PC-9 (cell line): ENCODE results near the gene NRGN. TPM values are rescaled to one million over a fixed set of nuclear protein-coding genes. Genes with fewer than 3 reads are reported as not detected.

ENCODE experiments used
- BruUV-seq: library from RNA; stranded (reverse); fragments of 400-500 nt; replicated peaks from 2 replicates; lab custom pipeline; 2021; lab: Mats Ljungman, UMichigan
- CTCF ChIA-PET: fragments of 300-600 bp; sonication (Branson Sonifier 250); formaldehyde crosslinking; loops from one replicate; lab custom pipeline; 2022; ENCODE audit warnings: antibody characterized with exemption; lab: Charles Lee
- POLR2A ChIA-PET: fragments of 300-600 bp; sonication (Branson Sonifier 250); formaldehyde crosslinking; loops from one replicate; lab custom pipeline; 2022; ENCODE audit warnings: antibody characterized with exemption; ENCODE audit not compliant: unreplicated experiment; lab: Charles Lee
- DNase-seq, 2 experiments: peaks; one replicate each; pipeline versions ENCODE4 v3.0.0 to v3.0.0-alpha.2; 2015 to 2022; ENCODE audit warnings: mixed read lengths in 1 of 2
- H2AFZ ChIP-seq: fragments of 200-600 bp; sonication (generic); 2 replicates; pipeline ENCODE4 v1.8.1; 2017; ENCODE audit warnings: antibody characterized with exemption
- H3F3A ChIP-seq: fragments of 200-600 bp; sonication (generic); 2 replicates; pipeline ENCODE4 v1.8.1; 2017; ENCODE audit warnings: antibody characterized with exemption, mild to moderate bottlenecking, low read depth; ENCODE audit not compliant: insufficient read depth
- H3K27ac ChIP-seq: fragments of 200-600 bp; sonication (generic); 2 replicates; pipeline ENCODE4 v1.6.1; 2016; ENCODE audit warnings: mixed run types
- H3K27me3 ChIP-seq: fragments of 200-600 bp; sonication (generic); 2 replicates; pipeline ENCODE4 v1.6.1; 2016; ENCODE audit warnings: low read depth, mixed run types; ENCODE audit not compliant: insufficient read depth
- H3K36me3 ChIP-seq: fragments of 200-600 bp; sonication (generic); 2 replicates; pipeline ENCODE4 v1.6.1; 2016; ENCODE audit warnings: low read depth, mixed run types
- H3K4me1 ChIP-seq: fragments of 200-600 bp; sonication (generic); replicated peaks from 2 replicates; pipeline ENCODE4 v1.6.1; 2016; ENCODE audit warnings: mixed run types; ENCODE audit not compliant: insufficient read depth
- H3K4me2 ChIP-seq: fragments of 200-600 bp; sonication (generic); 2 replicates; pipeline ENCODE4 v1.6.1; 2017; ENCODE audit warnings: mixed run types
- H3K4me3 ChIP-seq: fragments of 200-600 bp; sonication (generic); 2 replicates; pipeline ENCODE4 v1.6.1; 2016; ENCODE audit warnings: mixed run types
- H3K79me2 ChIP-seq: fragments of 200-600 bp; sonication (generic); 2 replicates; pipeline ENCODE4 v1.6.1; 2017; ENCODE audit warnings: low read depth, mixed run types
- H3K9me2 ChIP-seq: fragments of 200-600 bp; sonication (generic); 2 replicates; pipeline ENCODE4 v1.8.1; 2017; ENCODE audit warnings: mild to moderate bottlenecking; ENCODE audit not compliant: insufficient read depth
- H3K9me3 ChIP-seq: fragments of 200-600 bp; sonication (generic); 2 replicates; pipeline ENCODE4 v1.8.1; 2016; ENCODE audit warnings: low read depth; ENCODE audit not compliant: insufficient read depth
- H4K20me1 ChIP-seq: fragments of 200-600 bp; sonication (generic); 2 replicates; pipeline ENCODE4 v1.8.1; 2017; ENCODE audit not compliant: insufficient read depth
- EZH2 ChIP-seq: fragments of 200-600 bp; sonication (generic); IDR thresholded peaks from 2 replicates; pipeline ENCODE4 v1.8.0; 2017; ENCODE audit warnings: antibody characterized with exemption, low read depth
- intact Hi-C: fragments of 100-400 bp; cut with micrococcal nuclease; formaldehyde crosslinking; loops from one replicate; pipeline ENCODE4 v1.10.0; 2022; ENCODE audit not compliant: unreplicated experiment
- total RNA-seq: library from RNA; stranded (reverse); gene quantifications from 2 replicates; pipeline ENCODE4 v1.2.3, GENCODE V29; 2021
- TF ChIP-seq, protein P1 (sequence below): fragments of 200-600 bp; sonication (generic); conservative IDR thresholded peaks from 2 replicates; pipeline ENCODE4 v1.6.1; 2017; ENCODE audit warnings: mixed run types, antibody characterized with exemption, mild to moderate bottlenecking, moderate library complexity

The NRGN gene
- total RNA-seq, 1 experiment from 2014 or later, result 10.2 TPM

DNA sequence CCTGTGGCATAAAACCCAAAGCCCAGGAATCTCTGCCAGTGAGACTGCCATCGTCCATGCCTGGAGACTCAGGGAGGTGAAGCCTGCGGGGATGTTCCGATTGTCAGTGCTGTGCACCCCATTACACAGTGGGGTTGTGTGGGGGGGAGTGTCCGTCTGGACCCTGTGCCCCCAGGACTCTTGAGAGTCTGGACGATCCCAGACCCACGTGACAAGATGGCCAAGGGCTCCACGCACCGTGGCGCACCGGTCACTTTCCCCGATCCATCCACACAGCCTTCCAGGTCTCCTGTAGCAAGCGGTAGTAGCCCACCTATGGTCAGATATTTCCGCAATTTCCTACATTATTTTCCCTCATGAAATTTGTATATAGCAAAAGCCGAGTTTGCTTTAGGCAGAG, 20.9 kb upstream of the NRGN start:
- ChIA-PET POLR2A (no interaction called here), CTCF (no interaction called here)
- no TSS peak for BruUV-seq
- H3K4me1 ChIP-seq, result no peaks in the 10 kb centered on the region
- H3K4me3 ChIP-seq, result no peak overlapping the region
- H3K36me3 ChIP-seq, result no peaks in the 10 kb centered on the region
- H4K20me1 ChIP-seq, result no peaks in the 10 kb centered on the region
- H2AFZ ChIP-seq, result no peak overlapping the region
- H3K79me2 ChIP-seq, result no peaks in the 10 kb centered on the region
- H3K9me3 ChIP-seq, result no peaks in the 10 kb centered on the region
- peaks cover 61% of the 10 kb centered on the region for H3K27me3 ChIP-seq
- no peaks in the 10 kb centered on the region for H3K9me2 ChIP-seq
- TF ChIP-seq EZH2, result no peak
- TF ChIP-seq, protein P1, sequence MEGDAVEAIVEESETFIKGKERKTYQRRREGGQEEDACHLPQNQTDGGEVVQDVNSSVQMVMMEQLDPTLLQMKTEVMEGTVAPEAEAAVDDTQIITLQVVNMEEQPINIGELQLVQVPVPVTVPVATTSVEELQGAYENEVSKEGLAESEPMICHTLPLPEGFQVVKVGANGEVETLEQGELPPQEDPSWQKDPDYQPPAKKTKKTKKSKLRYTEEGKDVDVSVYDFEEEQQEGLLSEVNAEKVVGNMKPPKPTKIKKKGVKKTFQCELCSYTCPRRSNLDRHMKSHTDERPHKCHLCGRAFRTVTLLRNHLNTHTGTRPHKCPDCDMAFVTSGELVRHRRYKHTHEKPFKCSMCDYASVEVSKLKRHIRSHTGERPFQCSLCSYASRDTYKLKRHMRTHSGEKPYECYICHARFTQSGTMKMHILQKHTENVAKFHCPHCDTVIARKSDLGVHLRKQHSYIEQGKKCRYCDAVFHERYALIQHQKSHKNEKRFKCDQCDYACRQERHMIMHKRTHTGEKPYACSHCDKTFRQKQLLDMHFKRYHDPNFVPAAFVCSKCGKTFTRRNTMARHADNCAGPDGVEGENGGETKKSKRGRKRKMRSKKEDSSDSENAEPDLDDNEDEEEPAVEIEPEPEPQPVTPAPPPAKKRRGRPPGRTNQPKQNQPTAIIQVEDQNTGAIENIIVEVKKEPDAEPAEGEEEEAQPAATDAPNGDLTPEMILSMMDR, result no peak
- no peaks in the 10 kb centered on the region for H3F3A ChIP-seq
- H3K4me2 ChIP-seq, result no peak overlapping the region
- H3K27ac ChIP-seq, result no peak overlapping the region
- intact Hi-C loops, result no loop called here
- no peak for DNase-seq

DNA sequence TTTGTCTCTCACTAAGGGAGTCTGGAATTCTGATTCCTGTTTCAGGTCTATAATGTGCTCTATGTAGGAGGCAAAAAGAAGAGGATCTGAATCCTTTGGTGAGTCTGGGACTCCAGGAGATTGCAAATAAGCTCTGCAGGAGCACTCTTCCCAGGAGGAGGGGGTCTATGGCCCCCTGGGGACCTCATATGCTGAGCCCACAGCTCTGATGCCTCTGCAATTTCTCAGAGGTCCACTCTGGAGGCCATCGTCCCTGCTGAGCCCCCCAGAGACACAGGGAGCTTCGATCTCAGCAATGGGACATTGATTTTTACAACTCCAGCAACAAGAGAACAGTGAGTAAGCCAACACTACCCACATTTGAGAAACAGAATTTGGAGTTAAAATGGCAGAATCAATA, 20.2 kb upstream of the NRGN start:
- CTCF ChIA-PET, result no interaction called here
- H3K27me3 ChIP-seq, result peaks cover 68% of the 10 kb centered on the region
- intact Hi-C loops, result no loop called here

DNA sequence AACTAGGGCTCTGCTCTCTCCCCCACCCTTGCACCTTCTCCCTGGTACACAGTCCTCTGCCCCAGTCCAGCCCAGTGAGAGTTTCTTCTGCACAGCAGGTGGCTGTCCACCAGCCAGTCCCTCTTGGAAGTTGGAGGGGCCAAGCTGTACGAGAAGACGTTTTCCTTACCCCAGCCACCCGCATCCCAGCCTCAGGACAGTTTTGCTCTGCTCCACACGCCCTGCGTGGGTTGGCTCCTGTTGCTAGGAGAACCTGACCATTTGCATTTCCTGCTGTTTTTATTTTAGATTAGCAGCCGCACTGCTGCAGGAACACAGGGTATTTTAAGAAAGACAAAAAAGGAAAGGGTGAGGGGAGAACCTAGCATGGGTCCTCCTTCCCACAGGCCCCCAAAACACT, 17.6 kb upstream of the NRGN start:
- H3K36me3 ChIP-seq, result no peaks in the 10 kb centered on the region
- H3K9me2 ChIP-seq, result no peaks in the 10 kb centered on the region
- H3K4me2 ChIP-seq, result no peak overlapping the region
- H4K20me1 ChIP-seq, result no peaks in the 10 kb centered on the region
- H3K27me3 ChIP-seq, result peaks cover 74% of the 10 kb centered on the region
- H3F3A ChIP-seq, result no peaks in the 10 kb centered on the region
- TF ChIP-seq, protein P1, result no peak
- TF ChIP-seq EZH2, result no peak
- DNase-seq, result no peak
- H3K27ac ChIP-seq, result no peak overlapping the region
- H3K79me2 ChIP-seq, result no peaks in the 10 kb centered on the region
- H3K4me3 ChIP-seq, result no peak overlapping the region
- POLR2A ChIA-PET, result no interaction called here
- CTCF ChIA-PET, result no interaction called here
- no peaks in the 10 kb centered on the region for H3K9me3 ChIP-seq
- BruUV-seq, result no TSS peak
- no peaks in the 10 kb centered on the region for H3K4me1 ChIP-seq
- no peak overlapping the region for H2AFZ ChIP-seq
- intact Hi-C loops, result no loop called here

More for the DNA sequence above, 20.2 kb upstream of the NRGN start:
- no peaks in the 10 kb centered on the region for H3F3A ChIP-seq
- no peaks in the 10 kb centered on the region for H4K20me1 ChIP-seq
- no peaks in the 10 kb centered on the region for H3K36me3 ChIP-seq
- no peaks in the 10 kb centered on the region for H3K9me2 ChIP-seq
- TF ChIP-seq EZH2, result no peak
- TF ChIP-seq, protein P1, result no peak
- POLR2A ChIA-PET, result no interaction called here
- H3K9me3 ChIP-seq, result no peaks in the 10 kb centered on the region
- BruUV-seq, result no TSS peak
- no peak overlapping the region for H3K4me3 ChIP-seq
- no peaks in the 10 kb centered on the region for H3K79me2 ChIP-seq
- no peak overlapping the region for H2AFZ ChIP-seq
- H3K4me2 ChIP-seq, result no peak overlapping the region
- H3K4me1 ChIP-seq, result no peaks in the 10 kb centered on the region
- no peak overlapping the region for H3K27ac ChIP-seq
- DNase-seq, result no peak
